Right forelimb (tissue), 1 donor: ENCODE measurements around the gene GRB7.
A peak's percentile ranks its signal among the peaks of the same experiment; 100 is the strongest.
"Not testable (repeated sequence)": the region's sequence is repeated elsewhere in the genome, so short reads cannot be mapped to it uniquely, and the experiment has no call there.

Source experiments
- DNase-seq: peaks from one replicate; pipeline ENCODE4 v3.0.0-alpha.2; 2018

GRB7 gene

DNA sequence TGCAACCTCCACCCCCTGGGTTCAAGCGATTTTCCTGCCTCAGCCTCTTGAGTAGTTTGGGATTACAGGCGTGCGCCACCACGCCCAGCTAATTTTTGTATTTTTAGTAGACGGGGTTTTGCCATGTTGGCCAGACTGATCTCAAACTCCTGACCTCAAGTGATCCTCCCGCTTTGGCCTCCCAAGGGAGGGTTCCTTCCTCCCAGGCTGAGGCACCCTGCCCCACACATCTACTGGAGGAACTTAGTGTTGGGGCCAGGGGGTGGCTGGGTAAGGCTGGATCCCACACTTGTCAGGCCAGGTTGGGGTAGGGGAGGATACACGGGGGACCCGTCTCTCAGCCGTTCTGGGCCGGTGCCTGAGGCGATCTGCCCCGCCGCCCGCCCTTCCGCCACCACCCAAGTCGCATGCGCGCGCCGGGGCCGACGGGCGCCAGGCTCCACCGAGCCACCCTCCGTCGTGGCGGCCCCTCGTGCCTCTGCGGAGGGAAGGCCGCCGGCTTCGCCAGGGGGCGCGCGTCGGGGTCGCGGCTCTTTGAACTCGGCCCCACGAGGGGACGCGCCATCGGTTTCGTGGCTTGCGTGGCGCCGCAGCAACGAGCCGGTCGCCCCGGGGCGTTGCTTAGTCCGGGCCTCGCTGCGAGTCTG is 15.9 kb downstream of the GRB7 start:
- no peak for DNase-seq

DNA sequence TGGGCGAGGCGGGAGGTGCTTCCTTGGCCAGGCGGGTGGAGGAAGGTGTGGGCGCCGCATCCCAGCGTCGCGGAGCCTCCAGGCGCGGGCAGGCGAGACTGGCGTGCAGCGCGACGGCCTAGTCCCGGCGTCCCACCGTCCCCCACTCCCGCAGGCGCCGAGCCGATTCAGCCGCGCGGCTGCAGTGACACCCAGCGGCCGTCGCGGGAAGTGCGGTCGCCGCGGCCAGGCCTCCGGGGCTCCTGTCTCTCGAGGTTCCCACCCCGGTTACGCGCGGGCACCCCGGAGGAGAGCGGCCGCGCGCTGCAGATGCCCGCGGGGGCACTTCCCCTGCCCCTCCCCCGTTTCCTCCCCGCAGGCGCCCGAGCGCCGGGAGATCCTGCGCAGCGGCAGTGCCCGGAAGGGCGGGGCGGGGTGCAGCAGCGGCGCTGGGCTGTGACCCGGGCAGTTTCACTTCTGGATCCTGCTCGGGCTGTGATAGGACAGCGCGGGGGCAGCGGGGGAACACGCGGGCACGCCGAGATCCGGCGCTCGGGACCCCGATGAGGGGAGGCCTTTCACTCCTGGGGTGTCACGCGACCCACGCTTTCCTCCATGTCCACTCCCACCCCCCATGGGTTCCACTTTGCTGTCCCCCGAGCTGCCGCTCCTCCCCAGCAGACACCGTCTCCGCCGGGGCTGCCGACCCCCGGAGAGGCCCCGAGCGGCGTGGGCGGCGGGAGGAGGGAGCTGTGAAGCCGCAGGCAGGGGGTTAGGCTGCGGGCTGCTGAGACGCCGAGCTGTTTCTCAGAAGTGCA is 16.6 kb downstream of the GRB7 start:
- peak; percentile 90 for DNase-seq

DNA sequence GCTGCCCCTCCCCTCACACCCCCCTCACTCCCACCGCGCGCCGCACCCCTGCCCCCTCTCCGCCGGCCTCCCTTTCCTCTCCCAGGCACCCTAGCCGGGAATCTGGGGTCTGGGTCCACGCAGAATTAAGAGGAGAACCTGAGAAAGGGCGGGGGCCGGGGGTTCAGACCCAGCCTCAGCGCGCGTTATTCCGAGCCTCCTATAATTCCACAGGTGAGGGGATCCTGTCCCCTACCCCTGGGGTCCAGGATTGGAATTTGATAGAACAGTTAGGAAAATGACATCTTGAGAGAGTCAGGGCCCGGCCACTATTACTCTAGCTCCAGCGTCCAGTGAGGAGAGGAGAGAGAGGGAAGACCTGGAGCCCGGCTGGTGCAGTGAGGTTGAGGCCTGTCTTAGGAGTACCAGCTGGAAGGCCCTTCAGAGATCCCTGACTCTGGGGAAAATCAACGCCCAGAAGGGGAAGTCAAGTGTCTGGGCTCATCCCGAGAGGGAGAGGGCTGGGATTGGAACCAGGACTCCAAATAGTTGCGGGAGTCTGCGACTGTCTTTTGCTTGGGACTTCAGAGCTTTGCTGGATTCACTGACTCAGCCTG is 17.3 kb downstream of the GRB7 start:
- no peak for DNase-seq

DNA sequence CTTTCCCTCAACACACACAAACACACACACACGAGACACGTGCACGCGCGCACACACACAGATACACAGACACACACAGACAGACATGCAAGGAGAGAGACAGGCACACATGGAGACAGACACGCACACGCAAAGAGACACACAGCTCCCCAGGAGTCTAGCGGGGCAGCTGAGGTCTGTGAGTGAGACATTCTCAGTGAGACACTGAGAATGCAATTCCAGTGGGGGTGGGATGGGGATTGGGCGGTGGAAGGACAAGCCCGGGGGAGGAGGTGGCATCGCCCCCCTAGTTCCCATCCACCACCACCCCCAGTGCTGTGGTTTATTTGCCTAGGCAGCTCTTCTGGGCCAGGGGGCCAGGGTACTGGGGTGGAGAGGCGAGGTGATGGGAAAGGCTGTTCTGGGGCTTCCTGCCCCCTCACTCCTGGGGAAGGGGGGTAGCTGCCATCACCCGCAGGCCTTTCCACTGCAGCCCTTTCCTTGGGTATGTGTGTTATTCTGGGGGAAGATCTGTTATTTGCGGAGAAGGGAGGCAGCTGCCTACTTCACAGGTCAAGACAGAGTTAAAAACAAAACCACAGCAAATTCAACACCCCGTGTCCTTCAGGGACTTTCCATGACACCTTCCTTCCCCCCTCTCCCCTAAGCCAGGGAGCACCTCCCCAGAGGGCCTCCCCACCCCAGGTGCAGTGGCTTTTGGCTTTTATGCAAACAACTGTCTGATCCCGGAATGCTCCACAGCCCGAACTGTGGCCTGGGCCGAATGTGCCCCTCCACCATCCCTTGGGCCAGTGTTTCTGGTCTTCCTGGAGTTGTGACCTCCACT is 18.0 kb downstream of the GRB7 start:
- DNase-seq = no peak

DNA sequence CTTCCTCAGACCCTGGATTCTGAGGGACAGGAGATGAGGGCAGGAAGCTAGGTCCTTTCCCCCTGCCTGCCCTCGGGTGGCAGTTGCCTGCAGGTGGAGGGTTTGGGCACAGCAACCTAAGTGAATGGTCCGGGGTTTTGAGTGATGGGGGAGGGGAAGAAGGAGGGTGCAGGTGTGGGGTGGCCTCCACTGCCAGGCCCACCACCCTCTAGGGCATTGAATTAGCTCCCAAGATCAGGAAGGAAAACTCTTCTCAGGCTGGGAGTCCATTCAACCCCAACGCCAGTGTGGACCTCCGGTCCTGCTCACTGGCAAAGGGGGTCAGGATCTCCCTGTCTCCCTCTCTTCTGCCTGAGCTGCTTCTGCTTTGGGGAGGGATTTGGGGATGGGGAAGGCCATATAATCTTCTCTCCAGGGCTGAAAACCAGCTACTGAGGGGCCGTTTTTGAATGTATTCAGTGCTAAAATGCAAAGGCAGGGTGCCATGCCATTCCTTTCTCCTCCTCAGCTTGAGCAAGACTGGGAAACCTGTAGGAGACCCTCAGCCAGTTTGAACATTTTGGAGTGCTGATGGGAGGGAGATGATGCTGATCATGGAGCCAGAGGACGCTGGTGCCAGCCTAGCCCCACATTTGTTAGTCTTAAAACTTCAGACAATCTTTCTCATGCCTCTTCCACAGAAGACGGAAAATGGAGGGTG is 18.8 kb downstream of the GRB7 start:
- DNase-seq = no peak

DNA sequence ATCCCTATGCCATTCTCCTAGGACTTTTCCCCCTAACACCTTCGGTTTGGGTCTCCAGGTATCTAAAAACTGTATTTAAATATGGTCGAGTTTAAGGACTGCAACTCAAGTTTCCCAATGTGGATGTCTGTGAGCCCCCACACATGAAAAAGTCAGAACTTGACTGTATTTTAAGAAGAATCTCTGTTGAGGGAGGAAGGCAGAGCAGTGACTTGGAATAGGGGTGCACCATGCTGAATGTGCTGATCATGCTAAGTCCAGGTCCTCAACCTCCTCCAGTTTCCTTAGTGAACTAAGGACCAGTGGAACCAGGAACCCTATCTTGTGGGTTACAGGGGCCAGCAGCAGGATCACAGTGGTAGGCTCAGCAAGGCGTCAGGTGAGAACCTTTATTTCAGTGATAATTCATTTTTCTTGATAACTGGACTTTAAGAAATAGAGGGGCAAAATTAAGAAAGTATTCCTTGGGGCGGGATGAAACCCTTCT is 19.5 kb downstream of the GRB7 start:
- no peak for DNase-seq

DNA sequence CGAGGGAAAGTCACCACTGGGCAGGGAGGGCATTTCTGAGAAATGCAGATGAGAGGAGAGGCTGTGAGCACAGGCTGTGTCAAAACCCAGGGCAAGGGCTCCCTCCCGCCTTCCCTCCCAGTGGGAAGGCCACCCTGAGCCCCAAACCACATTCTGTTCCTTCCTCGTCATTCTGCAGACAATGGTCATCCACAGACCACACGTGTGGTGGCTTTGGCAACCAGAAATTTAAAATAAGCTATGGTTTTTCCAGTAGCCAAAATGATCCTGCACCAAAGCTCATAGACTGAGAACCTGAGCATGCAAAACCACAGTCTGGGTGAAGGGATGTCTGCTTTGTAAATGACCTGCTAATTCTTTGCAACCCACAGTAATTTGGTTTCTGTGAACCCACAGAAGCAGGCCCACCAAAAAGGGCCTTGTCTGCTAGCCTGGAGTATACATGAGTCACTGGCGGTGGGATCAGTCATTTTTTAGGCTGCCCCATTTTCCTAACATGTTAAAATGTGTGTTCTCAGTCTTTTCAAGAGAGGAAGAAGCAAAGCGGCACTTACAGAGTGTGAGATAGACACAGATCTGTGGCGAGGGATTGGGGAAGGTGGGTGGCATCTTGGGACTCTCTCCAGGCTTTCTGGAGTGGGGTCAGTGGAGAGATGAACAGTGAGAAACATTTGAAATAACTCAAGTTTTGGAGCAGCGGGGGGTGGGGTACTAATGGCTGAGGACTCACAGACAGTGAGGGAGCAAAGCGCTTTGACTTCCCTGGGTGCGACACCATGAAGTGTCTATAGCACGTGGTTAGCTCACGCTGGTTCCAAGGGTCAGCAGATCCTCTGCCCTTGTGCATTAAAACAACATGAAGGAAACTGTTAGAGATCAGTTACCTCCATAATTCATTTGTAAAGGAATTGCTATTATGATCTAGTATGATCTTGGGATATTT is 20.5 kb downstream of the GRB7 start:
- DNase-seq = no peak

DNA sequence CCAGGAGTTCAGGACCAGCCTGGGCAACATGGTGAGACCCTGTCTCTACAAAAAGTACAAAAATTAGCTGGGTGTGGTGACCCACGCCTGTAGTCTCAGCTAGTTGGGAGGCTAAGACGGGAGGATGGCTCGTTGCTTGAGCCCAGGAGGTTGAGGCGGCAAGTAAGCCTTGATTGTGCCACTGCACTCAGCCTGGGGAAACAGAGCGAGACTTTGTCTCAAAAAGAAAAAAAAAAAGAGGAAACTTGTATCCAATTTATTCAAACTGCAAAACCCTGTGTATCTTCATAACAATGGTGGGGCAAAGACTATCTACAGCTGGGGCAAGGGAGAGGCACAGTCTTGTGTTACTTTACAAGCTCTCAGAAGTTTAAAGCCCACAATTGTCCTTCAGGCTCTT is 21.5 kb downstream of the GRB7 start:
- no peak for DNase-seq

DNA sequence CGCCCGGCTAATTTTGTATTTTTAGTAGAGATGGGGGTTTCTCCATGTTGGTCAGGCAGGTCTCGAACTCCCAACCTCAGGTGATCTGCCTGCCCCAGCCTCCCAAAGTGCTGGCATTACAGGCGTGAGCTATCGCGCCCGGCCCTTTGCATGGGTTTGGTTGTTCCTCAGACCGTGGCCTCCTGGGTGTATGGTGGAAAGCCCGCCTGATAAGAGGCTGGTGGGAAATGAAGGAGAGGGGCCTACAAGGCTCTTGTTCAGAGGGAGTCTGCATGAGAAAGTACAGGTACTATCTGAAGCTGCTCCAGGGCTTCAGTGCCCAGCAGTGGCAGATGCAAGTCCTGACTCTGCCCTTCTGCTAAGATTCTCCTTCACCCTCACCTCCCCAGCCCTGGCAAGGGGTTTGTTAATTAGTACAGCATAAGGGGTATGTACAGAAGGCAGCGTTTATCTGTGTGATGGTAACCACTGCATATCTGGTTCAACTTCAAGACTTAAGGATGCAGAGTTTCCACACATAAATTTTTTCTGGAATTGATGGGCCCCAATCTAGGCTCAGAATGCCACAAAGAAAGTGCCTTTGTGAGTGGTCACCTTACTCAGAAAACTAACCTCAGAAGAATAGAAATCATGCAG is 24.2 kb downstream of the GRB7 start:
- DNase-seq = no peak

DNA sequence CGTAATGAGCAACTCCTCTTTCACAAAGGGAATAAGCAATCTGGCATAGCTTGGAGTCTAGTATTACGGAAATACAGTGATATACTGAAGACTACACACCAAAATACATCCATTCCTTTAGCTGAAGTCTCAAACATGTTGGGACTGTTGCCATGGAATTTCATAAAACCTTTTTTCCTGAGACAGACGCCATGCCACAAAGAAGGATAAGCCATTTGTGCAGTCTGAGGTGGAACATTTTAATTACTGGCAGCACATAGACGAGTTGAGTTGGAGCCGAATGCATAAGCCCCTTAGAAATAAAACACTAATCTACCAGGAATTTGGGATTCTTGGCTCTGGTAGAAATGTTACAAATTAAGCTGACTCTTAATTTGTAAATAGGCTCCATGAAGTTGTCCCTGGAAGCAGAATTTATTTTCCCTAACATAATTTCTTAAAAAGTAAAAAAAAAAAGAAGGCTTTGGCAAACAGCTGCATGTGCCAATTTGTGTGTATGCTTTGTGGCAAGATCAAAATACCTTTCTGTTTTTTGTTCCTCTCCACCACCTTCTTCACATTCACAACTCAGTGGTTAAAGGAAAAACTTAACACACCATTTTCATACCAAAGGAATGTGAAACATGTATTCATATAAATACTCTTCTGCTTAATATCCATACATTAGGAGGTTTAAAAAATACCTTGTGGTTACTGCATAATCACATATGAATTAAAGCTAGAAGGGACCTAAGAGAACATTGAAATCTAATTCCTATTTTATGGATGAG is 25.5 kb downstream of the GRB7 start:
- no peak for DNase-seq

DNA sequence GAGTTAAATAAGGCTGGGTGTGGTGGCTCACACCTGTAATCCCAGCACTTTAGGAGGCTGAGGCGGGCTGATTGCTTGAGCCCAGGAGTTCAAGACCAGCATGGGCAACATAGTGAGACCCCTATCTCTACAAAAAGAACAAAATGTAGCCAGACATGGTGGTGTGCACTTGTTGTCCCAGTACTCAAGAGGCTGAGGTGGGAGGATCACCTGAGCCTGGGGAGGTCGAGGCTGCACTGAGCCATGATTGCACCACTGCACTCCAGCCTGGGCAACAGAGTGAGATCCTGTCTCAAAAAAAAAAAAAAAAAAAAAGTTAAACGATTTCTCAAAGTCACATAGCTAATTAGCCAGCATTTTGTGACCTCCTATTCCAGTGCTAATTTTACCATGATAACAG is 26.4 kb downstream of the GRB7 start:
- DNase-seq = not testable (repeated sequence)

DNA sequence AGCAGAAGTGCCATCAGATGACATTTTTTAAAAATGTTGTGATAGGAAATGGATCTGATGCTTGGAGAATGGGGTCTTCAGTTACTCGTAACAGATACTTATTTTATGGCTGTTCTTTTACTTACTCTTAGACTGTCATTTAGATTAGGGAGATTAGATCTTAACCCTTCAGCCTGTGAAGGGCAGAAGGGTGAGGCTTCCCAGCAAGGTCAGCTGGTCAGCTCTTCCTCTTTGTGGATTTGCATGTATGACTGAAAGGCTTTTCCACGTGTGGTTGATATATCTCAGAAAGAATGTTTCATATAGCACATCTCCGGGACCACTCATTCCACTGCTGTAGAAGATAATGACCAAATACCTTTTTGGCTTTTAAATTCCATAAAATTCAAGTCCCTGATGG is 27.4 kb downstream of the GRB7 start:
- DNase-seq = no peak

DNA sequence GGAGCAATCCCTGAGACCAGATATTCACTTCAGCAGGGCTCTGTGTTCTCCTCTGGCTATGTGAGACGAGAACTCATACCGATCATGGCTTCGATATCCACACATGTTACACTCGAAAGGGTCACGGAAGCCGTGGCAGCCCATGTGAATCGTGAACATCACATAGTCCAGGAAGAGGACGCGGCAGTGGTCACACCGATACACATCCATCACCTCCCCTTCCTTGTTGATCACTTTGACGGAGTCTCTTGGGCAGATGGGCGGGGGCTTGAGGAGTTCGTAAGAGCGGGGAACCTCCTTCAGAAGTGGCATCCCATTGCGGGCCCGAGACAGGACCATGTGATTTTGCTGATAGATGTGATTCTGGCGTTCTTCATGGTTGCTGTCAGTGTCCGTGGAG is 28.0 kb downstream of the GRB7 start:
- no peak for DNase-seq

DNA sequence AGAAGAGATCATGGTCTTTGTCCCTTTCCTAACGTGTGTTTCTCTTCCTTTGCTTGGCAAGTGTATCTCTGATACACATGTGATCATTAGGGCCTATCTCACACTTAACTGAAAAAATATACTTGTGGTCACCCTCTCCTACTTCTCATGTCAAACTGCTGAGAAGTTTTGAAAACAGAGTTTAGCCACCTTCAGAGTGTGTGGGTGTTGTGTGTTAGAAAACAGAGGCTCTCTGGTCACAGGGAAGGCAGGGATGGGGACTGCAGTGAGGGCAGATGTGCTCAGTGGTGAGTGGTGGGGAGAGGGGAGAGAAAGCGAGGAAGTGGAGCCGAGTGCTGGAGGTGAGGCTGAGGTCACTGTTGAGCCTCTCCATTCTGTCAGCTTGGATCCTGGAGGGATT is 29.4 kb downstream of the GRB7 start:
- no peak for DNase-seq

DNA sequence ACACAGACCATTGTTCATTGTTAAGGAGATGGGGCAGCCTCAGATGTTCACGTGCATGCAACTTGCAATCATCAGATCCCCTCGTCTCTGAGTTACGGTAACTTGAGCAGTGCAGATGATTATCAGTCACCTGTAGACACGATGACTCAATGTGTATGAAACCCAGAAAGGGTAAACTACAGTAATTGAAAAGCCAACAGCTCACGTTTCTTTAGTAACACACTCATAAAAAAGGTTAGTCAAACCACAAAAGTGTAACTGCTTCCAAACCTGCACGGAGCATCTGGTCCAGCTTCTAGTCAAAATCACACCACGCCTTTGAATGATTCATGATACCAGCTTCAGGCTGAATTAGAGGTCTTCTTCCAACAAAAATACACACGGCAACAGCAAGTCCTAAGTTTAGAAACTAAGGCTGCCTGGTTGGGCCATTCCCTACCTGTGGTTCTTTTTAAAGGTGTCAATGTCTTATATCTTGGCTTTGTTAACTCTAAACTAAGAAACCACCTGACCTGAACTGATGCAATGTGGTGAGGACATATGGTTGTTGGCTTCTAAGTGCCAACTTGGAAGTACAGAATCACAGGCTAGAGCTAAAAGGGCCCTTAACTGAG is 32.3 kb downstream of the GRB7 start:
- DNase-seq = no peak

DNA sequence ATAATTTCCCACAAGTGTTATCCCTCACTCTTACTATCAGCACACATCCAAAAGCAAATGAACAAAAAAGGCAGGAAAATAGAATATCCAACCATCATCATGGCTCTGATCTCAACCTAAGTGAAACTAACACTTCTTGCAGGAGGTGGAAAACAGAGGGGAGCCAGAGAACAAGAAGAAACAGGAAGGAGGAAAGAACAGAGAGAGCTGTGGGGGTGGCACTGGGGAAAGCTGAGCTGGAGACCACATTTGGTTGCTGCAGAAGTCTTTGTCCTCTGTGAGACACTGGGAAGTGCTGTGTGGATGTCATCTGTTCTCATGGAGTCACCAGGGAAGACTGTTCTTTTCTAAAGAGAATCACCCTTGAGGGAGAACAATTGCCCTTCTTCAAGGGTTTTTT is 34.7 kb downstream of the GRB7 start:
- no peak for DNase-seq

DNA sequence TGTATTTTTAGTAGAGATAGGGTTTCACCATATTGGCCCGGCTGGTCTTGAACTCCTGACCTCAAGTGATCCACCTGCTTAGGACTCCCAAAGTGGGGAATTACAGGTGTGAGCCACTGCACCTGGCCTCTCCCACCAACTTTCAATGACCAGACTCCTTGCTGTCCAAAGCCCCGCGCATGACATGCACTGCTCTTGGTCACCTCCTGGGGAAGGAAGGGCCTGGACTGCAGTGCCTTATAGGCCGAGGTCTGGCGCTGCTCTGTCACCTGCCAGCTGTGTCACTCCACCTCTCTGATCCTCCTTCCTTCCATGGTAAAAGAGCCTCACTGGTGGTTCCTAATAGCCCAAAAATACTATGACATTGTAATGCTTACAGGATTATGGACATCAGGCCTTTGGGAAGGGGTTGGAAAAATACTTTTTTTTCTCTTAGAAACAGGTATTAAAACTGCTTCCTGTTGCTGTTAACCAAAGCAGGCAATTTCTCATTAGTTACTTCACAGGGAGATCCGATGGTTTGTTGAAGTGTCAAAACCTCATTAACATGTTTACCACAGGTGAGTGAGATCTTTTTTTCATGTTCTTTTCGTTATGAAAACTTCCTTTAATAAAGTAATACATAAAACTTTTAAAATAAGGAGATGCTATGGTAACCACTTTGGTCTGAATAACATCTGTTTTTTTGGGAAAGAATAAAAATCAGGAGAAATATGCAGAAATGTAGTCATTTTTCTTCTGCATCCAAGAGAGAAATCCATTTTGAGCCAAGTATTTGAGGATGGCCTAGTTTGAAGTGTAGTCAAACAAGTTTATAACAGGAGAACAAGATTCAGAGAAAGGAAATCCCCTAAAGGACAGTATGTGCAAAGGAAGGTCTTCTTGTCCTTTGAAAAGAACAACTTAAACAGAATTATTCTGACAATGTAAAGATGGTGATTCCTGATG is 35.5 kb downstream of the GRB7 start:
- no peak for DNase-seq

DNA sequence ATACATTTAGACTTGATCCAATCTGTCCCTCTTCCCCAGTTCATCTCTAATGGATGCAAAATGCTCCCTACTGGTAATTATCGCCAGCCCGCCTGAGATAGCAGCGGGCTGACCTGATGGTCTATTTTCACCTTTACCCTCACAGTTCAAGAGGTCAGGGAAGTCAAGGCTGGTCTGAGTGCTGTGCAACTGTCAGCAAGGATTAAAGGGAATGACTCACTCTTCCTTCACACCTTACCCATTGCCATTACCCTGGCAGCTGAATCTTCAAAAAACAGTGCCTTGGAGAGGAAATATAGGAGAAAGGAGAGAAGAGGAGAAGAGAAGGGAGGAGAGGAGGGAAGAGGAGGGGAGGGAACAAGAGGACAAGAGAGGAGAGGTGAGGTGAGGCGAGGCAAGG is 36.3 kb downstream of the GRB7 start:
- no peak for DNase-seq
